ENCODE results near the gene GAS2L2.

GAS2L2 gene

GRCh38 chr17:35695613-35696012 lies 57.4 kb downstream of the GAS2L2 start:
- H3K36me3 ChIP-seq (replicated peaks), result peaks cover 29% of the 10 kb centered on the region
- in situ Hi-C loops (cut with HindIII; ENCODE audit: low pct_ligation_motif_present, low sequenced_read_pairs), result no loop called here

GRCh38 chr17:35694906-35695305 lies 58.1 kb downstream of the GAS2L2 start:
- no peaks in the 10 kb centered on the region for H3K27me3 ChIP-seq (replicated peaks)
- H3K36me3 ChIP-seq (replicated peaks), result peaks cover 33% of the 10 kb centered on the region
- no peak for TF ChIP-seq CTCF (IDR thresholded peaks at IDR 0.05; ENCODE audit: low read depth, low read length, missing control alignments)
- in situ Hi-C loops (cut with HindIII; ENCODE audit: low pct_ligation_motif_present, low sequenced_read_pairs), result no loop called here
- no peak overlapping the region for H3K27ac ChIP-seq
- H3K4me3 ChIP-seq (ENCODE audit: low read depth, low read length), result no peak overlapping the region
- DNase-seq, result no peak

More at GRCh38 chr17:35695613-35696012, 57.4 kb downstream of the GAS2L2 start:
- Histone ChIP-seq H3K27me3 (replicated peaks) (no peaks in the 10 kb centered on the region), H3K4me3 (ENCODE audit: low read depth, low read length) (no peak overlapping the region), H3K27ac (no peak overlapping the region)
- no peak for TF ChIP-seq CTCF (IDR thresholded peaks at IDR 0.05; ENCODE audit: low read depth, low read length, missing control alignments)
- no peak for DNase-seq

All from brain microvascular endothelial cell (primary cell).